ENCODE data around the gene EVI2B.

- TF ChIP-seq ATF2 (CRISPR knock-in tag; IDR thresholded peaks at IDR 0.05; ENCODE audit: borderline replicate concordance, low read depth) = no peak
- TF ChIP-seq TEAD4 (CRISPR knock-in tag; IDR thresholded peaks at IDR 0.05) = no peak
- no peak for TF ChIP-seq CTCF (IDR thresholded peaks at IDR 0.05)
- TF ChIP-seq NFE2L1 (CRISPR knock-in tag; IDR thresholded peaks at IDR 0.05) = no peak
- TF ChIP-seq, protein P1, sequence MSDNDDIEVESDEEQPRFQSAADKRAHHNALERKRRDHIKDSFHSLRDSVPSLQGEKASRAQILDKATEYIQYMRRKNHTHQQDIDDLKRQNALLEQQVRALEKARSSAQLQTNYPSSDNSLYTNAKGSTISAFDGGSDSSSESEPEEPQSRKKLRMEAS (CRISPR knock-in tag; IDR thresholded peaks at IDR 0.05) = no peak
- TF ChIP-seq FOXJ3 (CRISPR knock-in tag; IDR thresholded peaks at IDR 0.05; ENCODE audit: borderline replicate concordance) = no peak
- no peak for TF ChIP-seq SMAD4 (CRISPR knock-in tag; IDR thresholded peaks at IDR 0.05)
- no peak for TF ChIP-seq E2F4 (CRISPR knock-in tag; IDR thresholded peaks at IDR 0.05; ENCODE audit: borderline replicate concordance, low read depth)
- no peak for TF ChIP-seq NFYB (CRISPR knock-in tag; conservative IDR thresholded peaks at IDR 0.05; ENCODE audit: low read depth)
- TF ChIP-seq, protein P2, sequence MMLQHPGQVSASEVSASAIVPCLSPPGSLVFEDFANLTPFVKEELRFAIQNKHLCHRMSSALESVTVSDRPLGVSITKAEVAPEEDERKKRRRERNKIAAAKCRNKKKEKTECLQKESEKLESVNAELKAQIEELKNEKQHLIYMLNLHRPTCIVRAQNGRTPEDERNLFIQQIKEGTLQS (CRISPR knock-in tag; conservative IDR thresholded peaks at IDR 0.05) = no peak
- TF ChIP-seq CREB1 (CRISPR knock-in tag; IDR thresholded peaks at IDR 0.05) = no peak
- no peak for TF ChIP-seq GABPB1 (CRISPR knock-in tag; IDR thresholded peaks at IDR 0.05)
- TF ChIP-seq IRF1 (CRISPR knock-in tag; IDR thresholded peaks at IDR 0.05) = no peak
- no peak for TF ChIP-seq SP1 (CRISPR knock-in tag; conservative IDR thresholded peaks at IDR 0.05)
These were observed 19.6 kb downstream of the EVI2B start for GRCh38 chr17:31294231-31294630.

All from WTC11 (cell line).